GM18868 (cell line): ENCODE data around the gene GPR32.
"Not testable (repeated sequence)": the region's sequence is repeated elsewhere in the genome, so short reads cannot be mapped to it uniquely, and the experiment has no call there.

Experiments
- ATAC-seq: cut with Tn5 transposase; IDR thresholded peaks from one replicate; pipeline ENCODE4 v1.9.1; 2021; ENCODE audit warnings: mild to moderate bottlenecking, moderate library complexity; ENCODE audit not compliant: unreplicated experiment

Gene GPR32, protein sequence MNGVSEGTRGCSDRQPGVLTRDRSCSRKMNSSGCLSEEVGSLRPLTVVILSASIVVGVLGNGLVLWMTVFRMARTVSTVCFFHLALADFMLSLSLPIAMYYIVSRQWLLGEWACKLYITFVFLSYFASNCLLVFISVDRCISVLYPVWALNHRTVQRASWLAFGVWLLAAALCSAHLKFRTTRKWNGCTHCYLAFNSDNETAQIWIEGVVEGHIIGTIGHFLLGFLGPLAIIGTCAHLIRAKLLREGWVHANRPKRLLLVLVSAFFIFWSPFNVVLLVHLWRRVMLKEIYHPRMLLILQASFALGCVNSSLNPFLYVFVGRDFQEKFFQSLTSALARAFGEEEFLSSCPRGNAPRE

DNA sequence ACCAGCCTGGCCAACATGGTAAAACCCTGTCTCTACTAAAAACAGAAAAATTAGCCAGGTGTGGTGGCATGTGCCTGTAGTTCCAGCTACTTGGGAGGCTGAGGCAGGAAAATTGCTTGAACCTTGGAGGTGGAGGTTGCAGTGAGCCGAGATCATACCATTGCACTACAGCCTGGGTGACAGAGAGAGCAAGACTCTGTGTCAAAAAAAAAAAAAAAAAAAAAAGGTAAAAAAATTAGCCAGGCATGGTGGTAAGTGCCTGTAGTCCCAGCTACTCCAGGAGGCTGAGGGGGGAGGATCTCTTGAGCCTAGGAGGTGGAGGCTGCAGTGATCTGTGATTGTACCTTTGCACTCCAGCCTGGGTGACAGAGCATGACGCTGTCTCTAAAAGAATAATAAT, at the start of gene GPR32:
Gene GPR32 (plus strand): TSS at position 301 of the 400 bp plus-strand sequence. CDS start 137 bp downstream, outside the sequence.
- not testable (repeated sequence) for ATAC-seq

DNA sequence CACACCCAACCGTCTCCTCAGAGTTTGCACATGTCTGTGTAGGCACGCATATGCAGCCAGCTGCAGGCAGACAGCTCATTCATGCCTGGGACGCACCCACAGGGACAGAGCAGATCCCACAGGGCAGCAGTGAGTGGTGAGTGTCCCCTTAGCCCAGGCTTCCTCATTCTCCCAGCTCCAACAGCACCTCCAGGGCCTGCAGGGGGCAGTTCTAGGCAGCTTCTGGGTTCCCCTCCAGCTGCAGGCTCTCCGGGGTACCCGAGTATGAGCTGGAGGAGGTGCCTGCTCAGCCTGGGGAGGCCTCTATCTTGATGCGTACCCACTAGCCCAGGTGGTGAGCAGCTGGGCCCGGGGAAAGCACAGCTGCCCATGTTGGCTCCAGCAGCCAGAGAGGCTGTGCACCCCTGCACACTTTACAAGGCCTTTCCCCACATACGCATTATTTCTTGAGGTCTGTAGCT, 49.3 kb upstream of the GPR32 start:
- no peak for ATAC-seq

DNA sequence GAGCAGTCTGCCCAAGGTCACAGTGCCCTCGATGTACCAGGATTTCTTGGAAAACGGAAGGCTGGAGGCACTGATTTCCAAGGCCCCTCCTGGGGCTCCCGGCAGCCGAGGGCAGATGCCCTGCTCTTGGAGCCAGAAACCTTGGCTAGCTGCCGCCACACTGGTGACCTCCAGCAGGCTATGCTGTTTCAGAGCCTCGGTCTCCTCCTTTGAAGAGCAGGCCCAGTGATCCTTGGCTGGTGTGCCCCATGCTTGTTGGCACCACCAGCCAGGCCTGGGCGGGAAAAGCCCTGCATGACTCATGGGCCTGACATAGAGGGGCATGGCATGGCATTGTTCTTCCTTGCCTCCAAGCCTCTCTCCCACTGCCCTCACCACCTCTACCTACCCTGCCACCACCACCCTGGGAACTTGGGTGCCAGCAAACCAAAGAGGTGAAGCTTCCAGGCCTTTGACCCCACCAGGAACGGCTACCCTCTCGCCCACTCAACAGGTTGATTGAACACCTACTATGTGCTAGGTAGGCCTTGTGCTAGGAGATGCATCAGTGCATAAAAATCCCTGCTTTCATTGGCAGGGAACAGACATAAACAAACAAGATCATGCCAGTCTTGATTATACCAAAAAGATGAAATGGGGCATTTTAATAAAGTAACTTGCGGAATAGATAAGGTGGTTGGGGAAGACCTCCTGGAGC, 48.7 kb upstream of the GPR32 start:
- ATAC-seq: no peak

DNA sequence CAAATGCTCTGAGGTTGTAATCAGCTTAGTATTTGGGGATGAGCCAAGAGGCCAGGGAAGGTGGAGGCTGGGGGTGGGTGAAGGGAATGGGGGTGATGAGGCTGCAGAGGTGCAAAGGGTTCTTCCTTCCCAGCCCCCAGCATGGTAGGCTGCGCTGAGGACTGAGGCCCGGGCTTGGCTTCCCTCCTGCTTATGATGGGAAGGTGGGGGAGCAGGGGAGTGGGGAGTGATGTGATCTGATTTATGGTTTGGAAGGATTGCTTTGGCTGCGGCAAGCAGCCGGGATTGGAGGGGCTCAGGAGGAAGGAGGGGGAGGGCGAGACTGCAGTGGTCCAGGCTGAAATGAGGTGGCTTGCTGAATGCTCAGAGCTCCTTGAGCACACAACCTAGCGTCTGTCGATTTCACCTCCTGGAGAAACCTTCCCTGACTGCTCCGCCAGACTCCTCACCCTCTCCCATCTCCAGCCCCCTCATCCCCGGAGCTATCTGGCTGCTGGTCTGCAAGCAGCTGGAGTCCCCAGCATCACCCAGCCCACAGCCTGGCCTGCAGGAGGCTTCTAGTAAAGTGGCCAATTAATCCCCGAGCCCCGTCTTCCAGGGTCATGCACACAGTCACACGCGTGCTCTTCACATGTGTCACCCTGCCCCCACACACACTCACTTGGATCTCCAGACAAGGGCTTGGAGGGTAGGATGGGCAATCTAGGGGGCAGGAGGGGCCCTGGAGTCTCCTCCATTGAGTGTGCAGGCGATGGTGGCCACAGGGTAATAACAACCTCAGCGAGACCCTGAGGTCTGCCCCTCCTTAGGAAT, 47.9 kb upstream of the GPR32 start:
- no peak for ATAC-seq

DNA sequence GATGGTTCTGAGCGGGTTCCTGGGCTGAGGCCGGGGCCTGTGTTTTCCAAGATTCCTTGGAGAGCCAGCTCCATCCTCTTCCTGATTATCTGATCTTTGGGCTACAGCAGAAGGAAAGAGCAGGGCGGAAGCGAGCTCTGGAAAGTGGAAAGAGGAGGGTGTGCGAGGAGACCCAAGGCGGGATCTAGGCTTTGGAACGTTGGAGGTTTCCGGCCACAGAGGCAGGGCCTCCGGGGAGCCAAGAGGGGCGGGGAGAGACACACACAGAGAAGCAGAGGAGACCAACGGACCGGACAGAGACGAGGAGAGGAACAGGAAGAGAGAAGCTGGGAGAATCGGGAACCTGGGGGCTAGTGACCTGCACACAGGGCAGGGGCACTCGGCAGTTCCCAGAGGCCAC, 47.2 kb upstream of the GPR32 start, which contains the start of gene CLEC11A:
Gene CLEC11A (plus strand): TSS at position 296 of the 400 bp plus-strand sequence. CDS start 162 bp downstream, outside the sequence.
- ATAC-seq: no peak

DNA sequence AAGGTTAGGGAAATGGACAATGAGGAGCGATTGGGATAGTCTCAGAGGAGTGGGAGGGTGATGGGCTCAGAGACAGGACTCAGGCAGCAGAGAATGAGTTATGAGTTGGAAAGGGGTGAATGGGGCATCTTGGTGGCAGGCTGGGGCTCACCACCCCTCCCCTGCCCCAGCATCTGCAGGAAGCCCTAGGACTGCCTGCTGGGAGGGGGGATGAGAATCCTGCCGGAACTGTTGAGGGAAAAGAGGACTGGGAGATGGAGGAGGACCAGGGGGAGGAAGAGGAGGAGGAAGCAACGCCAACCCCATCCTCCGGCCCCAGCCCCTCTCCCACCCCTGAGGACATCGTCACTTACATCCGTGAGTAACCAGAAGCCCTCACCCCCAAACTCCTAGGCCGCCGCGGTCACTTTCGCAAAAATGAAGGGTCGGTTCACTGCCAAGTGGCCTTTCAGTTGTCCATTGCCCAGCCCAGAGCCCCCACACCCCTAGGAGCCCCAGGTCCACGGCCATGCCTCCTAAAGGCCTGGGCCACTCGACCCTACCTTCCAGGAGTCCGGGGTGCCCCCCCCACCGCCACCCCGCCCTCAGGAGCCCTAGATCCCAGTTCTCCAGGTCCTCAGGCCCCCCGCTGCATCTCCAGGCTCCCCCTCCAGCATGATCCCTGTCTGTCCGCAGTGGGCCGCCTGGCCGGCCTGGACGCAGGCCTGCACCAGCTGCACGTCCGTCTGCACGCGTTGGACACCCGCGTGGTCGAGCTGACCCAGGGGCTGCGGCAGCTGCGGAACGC, 46.3 kb upstream of the GPR32 start:
- no peak for ATAC-seq

DNA sequence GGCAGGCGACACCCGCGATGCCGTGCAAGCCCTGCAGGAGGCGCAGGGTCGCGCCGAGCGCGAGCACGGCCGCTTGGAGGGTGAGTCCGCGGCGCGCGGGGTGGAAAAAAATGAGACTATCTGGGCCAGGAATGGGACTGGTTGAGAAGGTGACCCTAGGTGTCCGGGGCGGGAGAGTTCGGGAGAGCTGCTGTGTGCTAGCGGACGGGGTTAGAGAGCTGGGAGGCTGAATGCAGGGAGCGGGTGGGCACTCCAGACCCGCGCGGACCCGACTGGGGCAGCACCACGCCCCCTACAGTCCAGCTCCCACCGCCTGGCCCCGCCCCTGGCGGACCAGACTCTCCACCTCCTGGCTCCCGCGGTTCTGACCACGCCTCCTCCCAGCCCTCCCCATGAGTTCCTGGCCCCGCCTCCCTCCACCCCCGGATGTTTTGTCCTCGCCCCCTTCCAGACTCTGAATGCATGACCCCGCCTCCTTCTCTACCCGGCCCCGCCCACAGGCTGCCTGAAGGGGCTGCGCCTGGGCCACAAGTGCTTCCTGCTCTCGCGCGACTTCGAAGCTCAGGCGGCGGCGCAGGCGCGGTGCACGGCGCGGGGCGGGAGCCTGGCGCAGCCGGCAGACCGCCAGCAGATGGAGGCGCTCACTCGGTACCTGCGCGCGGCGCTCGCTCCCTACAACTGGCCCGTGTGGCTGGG, 45.6 kb upstream of the GPR32 start:
- peak; percentile 63 for ATAC-seq

DNA sequence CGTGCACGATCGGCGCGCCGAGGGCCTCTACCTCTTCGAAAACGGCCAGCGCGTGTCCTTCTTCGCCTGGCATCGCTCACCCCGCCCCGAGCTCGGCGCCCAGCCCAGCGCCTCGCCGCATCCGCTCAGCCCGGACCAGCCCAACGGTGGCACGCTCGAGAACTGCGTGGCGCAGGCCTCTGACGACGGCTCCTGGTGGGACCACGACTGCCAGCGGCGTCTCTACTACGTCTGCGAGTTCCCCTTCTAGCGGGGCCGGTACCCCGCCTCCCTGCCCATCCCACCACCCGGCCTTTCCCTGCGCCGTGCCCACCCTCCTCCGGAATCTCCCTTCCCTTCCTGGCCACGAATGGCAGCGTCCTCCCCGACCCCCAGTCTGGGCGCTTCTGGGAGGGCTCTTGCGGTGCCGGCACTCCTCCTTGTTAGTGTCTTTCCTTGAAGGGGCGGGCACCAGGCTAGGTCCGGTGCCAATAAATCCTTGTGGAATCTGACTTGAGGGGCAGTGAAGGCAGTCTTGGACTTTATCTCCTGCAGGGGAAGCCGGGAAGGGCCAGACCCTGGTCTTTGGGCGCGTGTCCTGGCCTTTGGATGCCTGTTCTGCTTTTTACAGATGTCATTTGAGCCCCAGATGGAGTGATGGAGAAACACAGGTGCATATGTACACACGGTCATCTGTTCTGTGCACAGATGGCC, 44.9 kb upstream of the GPR32 start:
- no peak for ATAC-seq

DNA sequence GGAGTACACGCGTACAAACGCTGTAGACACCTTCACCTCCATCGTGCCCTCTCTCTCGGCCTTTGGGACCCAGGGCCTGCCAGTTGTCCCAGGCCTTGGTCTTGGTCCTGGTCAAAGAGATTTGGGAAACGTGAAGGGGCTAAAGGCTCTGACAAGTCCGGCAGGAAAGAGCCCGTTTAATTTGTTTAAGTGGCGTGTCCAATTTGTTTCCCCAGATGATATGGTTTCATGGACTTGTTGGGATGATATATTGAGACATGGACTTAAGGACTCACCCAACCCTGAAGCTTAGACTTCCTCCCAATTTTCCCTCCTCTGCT, 44.4 kb upstream of the GPR32 start:
- no peak for ATAC-seq

DNA sequence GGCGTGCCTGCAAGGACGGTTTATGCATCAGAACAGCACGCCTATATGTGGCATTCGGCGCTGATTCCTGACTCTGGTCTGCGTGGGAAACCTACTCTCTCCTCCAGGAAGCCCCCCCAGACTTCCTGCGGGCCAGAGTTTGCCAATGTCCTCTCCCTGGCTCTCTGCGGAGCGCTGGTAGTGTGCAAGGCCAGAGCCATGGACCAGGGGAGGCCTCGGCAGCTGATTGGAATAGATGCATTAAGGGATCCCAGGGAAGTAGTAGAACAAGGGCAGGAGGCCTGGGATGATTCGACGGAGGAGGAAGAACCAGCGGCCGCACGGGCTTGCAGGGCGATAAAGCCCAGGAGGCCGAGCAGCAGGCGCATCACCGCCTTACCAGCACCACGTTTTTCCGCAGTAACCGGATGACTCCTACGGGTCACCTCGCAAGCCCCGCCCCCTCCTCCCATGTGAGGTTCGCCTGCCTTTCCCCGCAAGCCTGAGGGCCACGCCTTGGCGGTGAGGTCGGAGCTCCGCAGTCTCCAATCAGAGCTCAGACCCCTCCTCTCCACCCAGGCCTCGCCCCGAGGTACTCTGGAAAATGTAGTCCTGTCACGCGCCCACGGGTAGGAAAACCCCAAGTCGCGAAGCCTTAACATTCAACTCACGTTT, 42.1 kb upstream of the GPR32 start:
- ATAC-seq: no peak

DNA sequence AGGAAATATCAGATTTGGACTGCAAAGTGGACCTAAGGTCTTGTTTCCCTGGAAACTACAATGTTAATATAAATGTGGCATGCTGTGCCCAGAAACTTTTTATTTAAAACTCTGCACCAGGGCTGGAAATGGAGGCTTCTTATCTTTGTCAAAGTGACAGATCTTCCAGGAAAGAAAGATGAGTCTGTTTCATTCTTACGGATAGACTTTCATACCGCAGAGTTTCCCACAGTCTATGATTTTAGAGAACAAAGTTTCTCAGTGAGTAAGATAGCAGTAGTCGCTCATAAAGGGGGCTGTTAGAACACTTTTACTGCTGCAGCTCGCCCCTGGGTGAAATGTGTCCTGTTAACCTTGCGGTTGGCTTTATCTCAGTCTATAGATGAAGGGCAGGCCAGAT, 40.4 kb upstream of the GPR32 start:
- no peak for ATAC-seq

DNA sequence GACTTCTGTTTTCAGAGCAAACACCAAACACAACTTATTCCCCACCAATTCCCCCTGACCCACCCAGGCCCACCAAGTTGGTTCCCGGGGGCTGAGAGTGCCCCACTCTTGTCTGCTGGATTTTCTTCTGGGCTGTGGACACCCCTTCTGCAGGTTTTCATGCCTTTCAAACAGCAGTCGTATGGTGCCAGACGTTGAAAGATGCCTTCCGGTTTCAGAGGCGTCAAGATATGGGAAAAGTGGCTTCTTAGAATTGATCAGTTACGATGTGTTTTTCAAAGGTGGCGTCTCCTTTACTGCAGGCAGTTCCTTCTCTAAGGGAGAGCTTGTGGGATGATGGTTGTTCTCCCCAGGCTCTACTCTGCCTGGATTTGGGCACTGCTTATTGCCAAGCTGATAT, 34.4 kb upstream of the GPR32 start:
- ATAC-seq: no peak

DNA sequence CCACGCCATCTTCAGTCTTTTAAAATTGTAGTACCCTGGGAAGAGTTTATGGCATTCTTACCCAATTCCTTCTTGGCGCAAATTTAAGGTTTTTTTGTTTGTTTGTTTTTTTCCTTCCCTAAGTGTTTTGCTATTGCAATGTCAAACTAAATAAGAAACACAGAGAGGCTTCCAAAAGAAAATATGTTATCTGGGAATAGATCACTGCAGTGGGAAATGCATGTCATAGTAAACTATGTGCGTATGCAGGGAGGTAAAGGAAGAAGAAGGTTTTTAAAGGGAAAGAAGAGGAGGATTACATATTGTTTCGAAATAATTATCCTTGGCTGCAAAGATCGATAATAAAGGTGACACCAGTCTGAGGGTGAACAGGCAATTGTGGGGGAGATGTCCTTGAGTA, 33.9 kb upstream of the GPR32 start:
- ATAC-seq: no peak

DNA sequence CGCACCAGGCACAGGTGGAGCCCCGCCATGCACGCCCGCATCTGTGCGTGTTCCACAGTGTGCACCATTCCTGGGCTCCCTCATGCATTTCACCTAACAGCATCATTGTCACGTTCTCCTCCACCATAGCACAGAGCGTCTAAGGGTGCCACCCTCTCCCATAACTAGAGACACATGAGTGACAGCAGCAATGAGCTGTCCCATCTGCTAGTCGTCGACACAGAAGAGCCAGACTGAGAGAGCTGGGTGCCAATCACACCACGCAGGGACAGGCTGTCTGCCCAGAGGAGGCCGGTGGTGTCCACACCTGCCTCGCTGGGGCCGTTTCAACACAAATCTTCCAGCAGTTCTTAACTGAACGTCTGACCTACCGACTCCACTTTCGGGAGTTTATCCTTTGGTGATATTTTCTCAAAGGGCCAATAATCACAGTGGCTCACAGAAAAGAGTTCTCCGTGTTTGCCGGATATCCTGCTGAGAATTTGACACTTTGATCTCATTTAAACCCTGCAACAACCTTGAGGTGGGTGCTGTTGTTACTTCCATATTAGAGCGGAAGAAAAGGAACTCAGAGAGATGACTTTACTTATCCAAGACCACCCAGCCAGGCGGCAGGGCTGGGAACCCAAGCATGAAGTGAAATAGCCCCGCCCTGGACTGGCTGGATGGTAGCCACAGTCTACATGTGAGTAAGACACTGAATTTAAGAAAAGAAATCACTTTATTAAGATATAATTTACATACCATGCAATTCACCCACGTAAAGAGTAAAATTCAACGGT, 30.9 kb upstream of the GPR32 start:
- no peak for ATAC-seq

DNA sequence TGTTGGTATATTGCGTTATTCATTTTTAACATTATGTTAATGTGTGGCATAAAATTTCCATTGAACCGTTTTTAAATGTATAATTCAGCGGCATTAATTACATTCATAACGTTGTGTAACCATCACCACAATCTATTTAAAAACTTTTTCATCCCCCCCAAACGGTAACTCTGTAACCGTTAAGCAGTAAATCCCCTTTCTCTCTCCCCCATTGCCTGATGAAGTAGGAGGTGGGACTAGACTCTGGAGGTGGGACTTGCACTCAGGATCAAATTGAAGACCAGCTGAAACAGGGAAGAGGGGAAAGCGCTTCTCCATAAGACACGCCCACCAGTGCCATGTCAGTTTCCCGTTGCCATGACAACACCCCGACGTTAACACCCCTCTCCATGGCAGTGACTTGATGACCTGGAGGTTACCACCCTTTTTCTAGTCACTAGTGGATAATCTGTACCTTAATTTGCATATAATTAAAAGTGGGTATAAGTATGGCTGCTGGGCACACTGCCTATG, 30.3 kb upstream of the GPR32 start:
- ATAC-seq: no peak

DNA sequence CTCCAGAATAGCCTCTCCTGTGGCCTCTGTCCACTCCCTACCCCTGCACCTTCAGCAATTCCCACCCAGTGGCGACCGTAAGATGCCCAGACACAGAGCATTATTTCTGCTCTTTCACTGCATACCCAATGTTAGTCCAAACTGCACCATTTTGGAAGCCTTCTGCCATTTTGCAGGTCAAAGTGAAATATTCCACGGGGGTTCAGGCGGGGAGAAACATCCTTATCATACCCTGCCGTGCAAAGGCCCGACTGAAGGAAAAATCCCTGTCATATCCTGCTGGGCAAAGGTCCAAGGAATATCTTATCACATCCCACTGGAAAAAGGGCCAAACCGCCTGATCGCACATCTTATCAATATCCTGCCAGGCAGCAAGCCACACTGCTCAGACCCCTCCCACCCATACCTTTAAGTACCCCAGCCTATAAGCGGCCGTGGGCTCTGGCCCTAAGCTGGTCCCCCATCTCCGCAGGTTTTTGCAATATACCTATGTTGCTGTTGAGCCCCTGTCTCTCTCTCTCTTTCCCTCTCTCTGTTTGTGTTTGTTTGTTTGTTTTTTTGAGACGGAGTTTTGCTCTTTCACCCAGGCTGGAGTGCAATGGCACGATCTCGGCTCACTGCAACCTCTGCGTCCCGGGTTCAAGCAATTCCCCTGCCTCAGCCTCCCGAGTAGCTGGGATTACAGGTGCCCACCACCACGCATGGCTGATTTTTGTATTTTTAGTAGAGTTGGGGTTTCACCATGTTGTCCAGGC, 28.9 kb upstream of the GPR32 start:
- no peak for ATAC-seq

DNA sequence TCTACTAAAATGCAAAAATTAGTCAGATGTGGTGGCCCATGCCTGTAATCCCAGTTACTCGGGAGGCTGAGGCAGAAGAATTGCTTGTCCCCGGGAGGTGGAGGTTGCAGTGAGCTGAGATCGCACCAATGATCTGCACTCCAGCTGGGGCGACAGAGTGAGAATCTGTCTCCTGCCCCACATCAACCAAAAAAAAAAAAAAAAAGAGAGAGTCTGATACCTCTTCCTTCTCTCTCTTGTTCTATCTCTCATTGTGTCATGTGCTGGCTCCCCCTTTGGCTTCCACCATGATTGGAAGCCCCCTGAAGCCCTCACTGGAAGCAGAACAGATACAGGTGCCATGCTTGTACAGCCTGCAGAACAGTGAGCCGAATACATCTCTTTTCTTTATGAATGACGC, 26.7 kb upstream of the GPR32 start:
- ATAC-seq: no peak
